Measurements from ENCODE around the gene KMT2B.

Gene KMT2B

DNA sequence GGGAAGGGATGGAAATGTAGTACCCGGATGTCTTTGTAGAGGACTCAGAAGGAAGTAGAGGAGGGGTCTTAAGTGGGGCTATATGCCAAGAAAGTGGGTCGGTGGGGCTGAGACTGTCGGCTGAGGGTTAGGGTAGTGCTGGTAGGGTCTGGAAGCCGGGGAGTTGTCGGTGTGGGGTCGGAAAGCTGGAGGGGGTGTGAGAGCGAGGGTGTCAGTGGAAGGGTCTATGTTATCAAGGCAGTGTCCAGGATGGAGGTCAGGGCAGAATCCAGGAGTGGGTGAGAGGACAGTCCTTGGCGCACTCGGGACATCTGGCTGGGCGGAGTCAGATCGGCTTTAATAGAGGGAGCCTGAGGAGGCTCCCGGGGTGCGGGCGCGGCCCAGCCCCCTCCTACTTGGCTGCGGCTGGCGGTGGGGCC, 37.3 kb downstream of the KMT2B start:
- Mint-ChIP-seq H3K4me3 (peak overlapping the region; percentile 24), H3K36me3 (ENCODE audit: insufficient read depth) (peaks cover 11% of the 10 kb centered on the region), H3K4me1 (peaks cover 14% of the 10 kb centered on the region), H3K27me3 (no peaks in the 10 kb centered on the region), H3K9me3 (no peaks in the 10 kb centered on the region), H3K27ac (ENCODE audit: low read depth) (peak overlapping the region; percentile 4)
- DNase-seq (ENCODE audit: low spot score in 2 of 2) (no peak), ATAC-seq (replicated peaks; ENCODE audit: extremely low read depth, poor library complexity, severe bottlenecking) (no peak)

DNA sequence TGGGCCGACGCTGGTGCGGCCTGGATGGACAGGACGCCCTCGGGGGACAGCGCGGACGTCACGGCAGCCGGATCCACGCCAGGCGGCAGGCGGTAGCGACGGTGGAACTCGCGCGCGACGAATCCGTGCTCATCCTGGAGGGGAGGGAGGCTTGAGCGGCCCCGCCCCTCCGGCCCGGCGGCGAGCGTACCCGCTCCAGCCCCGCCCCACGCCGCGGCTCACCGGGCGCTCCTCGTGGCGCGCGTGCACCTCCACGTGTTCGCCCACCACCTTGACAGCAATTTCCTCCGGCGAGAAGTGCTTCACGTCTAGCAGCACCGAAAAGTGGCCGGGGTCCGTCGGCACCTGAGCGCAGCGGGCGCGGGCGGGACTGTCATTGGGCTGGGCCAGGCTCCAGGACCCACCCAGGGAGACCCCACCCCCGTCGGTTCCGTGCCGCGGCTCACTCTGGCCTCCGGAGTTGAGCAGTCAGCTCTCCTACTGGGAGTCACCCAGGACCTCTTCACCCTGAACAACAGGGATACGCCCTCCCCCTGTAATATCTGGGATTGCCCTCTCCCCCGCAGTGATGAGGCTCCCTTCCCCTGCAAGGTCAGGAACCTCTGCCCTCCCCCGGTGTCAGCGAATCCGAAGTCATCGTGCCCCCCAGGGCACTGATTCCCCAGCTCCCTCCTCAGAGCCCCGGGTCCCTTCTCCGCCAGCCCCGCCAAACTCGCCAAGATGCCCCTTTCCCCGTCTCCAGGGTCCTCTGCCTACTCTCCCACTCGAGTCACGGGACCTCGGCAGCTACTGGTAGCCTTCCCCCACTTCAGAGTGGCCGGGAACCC, 38.0 kb downstream of the KMT2B start:
- no peaks in the 10 kb centered on the region for H3K9me3 Mint-ChIP-seq
- peak overlapping the region; percentile 4 for H3K27ac Mint-ChIP-seq (ENCODE audit: low read depth)
- H3K4me3 Mint-ChIP-seq, result no peak overlapping the region
- peaks cover 14% of the 10 kb centered on the region for H3K4me1 Mint-ChIP-seq
- no peak for DNase-seq (ENCODE audit: low spot score in 2 of 2)
- H3K36me3 Mint-ChIP-seq (ENCODE audit: insufficient read depth), result peaks cover 11% of the 10 kb centered on the region
- ATAC-seq (replicated peaks; ENCODE audit: extremely low read depth, poor library complexity, severe bottlenecking), result no peak
- H3K27me3 Mint-ChIP-seq, result no peaks in the 10 kb centered on the region

DNA sequence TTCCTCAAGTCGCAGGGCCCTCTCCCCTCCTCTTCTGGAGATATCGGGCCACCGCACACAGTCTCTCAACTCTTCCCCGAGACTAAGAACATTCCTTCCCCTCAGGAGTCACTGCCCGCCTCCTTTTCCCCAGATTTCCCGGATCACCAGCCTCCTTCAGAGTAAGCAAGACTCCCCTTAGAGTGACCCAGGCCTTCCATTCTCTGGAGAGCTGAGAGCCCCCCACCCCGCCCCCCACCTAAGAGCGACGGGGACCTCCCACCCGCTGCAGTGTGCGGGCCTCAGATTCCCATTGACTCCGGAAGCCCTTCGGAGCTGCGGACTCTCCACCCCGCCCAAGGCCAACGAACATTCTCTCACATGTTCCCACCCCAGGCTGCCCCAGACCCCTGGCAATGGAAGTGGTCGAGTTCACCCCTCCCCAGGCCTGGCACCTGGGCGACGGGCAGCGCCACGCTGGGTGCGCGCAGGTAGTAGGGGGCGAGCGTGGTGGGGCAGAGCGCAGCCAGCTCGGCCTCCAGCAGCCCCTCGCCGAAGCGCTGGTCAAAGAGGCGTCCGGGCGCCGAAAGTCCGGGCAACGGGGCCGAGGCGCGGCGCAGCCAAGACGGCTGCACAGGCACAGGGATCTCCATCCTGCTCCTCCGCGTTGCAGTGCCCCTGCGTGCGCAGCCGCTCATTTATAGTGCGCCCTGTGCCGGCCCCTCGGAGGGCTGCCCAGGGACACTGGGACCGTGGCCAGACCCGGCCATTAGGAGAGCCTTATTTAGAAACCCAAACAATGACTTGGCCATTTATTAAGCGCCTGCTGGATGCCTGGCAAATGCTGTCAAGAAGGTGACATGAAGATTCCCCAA, 38.8 kb downstream of the KMT2B start, which contains the start of gene HSPB6:
HSPB6 (minus strand) TSS at position 653 of the 854 bp plus-strand sequence; CDS start at position 632, 21 bp downstream.
- H3K27ac Mint-ChIP-seq (ENCODE audit: low read depth), result peak within 1 kb of the TSS; percentile 94
- peaks cover 11% of the 10 kb centered on the region for H3K36me3 Mint-ChIP-seq (ENCODE audit: insufficient read depth)
- DNase-seq (ENCODE audit: low spot score in 2 of 2) (no peak), ATAC-seq (replicated peaks; ENCODE audit: extremely low read depth, poor library complexity, severe bottlenecking) (no peak)
- peak within 1 kb of the TSS; percentile 93 for H3K4me3 Mint-ChIP-seq
- no peaks in the 10 kb centered on the region for H3K27me3 Mint-ChIP-seq
- peaks cover 14% of the 10 kb centered on the region for H3K4me1 Mint-ChIP-seq
- H3K9me3 Mint-ChIP-seq, result no peaks in the 10 kb centered on the region

DNA sequence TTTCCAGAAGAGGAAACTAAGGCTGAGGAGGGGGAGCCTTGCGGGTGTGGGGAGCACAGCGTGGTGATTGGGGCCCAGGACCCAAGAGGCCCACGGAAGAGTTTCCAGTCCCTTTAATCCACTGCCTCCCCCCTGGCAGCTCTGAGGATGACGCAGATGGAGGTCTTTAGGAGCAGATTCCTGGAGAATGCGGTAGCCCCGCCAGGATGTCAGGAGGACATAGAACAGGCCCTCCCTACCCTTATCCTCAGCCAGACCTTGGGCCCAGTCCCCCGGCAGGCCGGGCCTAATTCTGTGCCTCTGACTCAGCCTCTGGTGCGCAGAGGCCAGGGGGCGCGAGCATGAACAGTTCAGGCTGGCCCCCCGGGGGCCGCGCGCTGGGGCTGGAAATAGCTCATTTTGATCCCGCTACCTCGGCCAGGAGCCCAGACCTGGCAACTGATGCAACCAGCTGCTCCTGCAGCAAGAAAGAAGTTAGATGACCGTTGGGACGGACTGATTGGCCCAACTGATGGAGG, 39.5 kb downstream of the KMT2B start:
- no peak for DNase-seq (ENCODE audit: low spot score in 2 of 2)
- no peaks in the 10 kb centered on the region for H3K9me3 Mint-ChIP-seq
- H3K27me3 Mint-ChIP-seq, result no peaks in the 10 kb centered on the region
- ATAC-seq (replicated peaks; ENCODE audit: extremely low read depth, poor library complexity, severe bottlenecking), result no peak
- H3K27ac Mint-ChIP-seq (ENCODE audit: low read depth), result peak overlapping the region; percentile 94
- peak overlapping the region; percentile 93 for H3K4me3 Mint-ChIP-seq
- H3K36me3 Mint-ChIP-seq (ENCODE audit: insufficient read depth), result peaks cover 13% of the 10 kb centered on the region
- H3K4me1 Mint-ChIP-seq, result peaks cover 14% of the 10 kb centered on the region

DNA sequence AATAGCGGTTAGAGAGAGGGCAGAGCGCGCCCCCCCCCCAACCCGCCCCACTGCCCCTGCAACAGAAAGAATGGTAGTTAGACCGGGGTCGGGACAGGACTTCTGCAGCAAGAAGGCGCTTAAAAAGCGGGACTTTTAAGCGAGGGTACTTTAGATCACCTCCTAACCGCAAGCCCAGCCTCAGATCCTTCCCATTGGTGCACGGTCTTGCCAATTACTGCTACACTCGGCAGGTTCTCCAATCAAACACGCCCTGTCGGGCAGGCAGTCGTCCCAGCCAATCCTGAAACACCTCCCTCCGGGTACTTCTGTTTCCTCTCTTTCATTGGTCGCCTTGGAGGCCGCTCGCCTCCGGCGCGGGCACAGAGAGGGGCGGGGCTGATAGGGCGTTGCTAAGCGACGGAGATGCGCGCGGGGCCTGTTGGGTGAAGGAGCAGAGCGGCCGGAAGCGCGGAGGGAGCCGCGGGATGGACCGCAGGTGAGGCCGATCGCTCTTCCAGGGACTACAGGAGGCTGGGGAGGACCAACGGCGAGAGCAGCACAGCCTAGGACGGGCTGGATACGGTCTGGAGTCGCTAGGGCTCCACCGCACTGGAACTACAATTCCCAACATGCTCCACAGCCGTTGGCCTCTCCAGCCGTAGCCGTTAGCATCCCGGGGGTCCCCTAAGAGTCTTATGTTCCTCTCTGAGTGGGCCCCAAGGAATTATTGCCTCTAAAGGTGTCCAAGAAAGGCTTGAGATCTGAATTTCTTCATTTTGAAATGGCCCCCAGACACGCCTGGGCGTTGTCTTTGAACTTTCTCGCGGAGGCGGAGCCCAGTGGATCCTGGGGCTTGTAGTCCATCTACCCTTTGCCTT, 40.2 kb downstream of the KMT2B start, which contains the start of gene PROSER3:
PROSER3 (plus strand) TSS at position 428 of the 860 bp plus-strand sequence; CDS start at position 468, 40 bp downstream.
- peak; percentile 96 to 99 for DNase-seq (ENCODE audit: low spot score in 2 of 2)
- ATAC-seq (replicated peaks; ENCODE audit: extremely low read depth, poor library complexity, severe bottlenecking), result peak; percentile 99
- Mint-ChIP-seq H3K27ac (ENCODE audit: low read depth) (peak within 1 kb of the TSS; percentile 94), H3K27me3 (no peaks in the 10 kb centered on the region), H3K4me3 (peak within 1 kb of the TSS; percentile 93), H3K36me3 (ENCODE audit: insufficient read depth) (peaks cover 13% of the 10 kb centered on the region), H3K4me1 (peaks cover 14% of the 10 kb centered on the region), H3K9me3 (no peaks in the 10 kb centered on the region)

DNA sequence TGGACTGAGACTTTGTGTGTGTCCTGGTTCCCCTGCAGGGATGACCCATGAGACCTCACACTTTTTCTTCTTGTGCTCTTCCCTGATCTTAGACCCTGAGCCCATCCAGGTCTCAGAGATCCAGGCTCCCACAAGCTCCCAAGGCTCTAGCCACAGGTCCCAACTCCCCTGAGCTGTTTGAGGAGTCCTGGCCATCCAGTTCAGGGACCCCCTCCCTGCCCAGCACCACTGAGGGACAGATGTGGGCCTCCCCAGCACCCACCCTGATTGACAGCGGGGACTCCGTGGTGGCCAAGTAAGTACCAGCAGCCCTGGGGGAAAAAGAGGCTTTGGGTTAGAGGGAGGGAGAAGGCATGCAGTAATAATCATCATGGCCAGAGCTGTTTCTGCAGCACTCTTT, 41.9 kb downstream of the KMT2B start:
- ATAC-seq (replicated peaks; ENCODE audit: extremely low read depth, poor library complexity, severe bottlenecking) (no peak), DNase-seq (ENCODE audit: low spot score in 2 of 2) (no peak)
- H3K9me3 Mint-ChIP-seq, result no peaks in the 10 kb centered on the region
- H3K27me3 Mint-ChIP-seq, result no peaks in the 10 kb centered on the region
- H3K36me3 Mint-ChIP-seq (ENCODE audit: insufficient read depth), result peaks cover 19% of the 10 kb centered on the region
- no peak overlapping the region for H3K27ac Mint-ChIP-seq (ENCODE audit: low read depth)
- peak overlapping the region; percentile 93 for H3K4me3 Mint-ChIP-seq
- peaks cover 14% of the 10 kb centered on the region for H3K4me1 Mint-ChIP-seq

DNA sequence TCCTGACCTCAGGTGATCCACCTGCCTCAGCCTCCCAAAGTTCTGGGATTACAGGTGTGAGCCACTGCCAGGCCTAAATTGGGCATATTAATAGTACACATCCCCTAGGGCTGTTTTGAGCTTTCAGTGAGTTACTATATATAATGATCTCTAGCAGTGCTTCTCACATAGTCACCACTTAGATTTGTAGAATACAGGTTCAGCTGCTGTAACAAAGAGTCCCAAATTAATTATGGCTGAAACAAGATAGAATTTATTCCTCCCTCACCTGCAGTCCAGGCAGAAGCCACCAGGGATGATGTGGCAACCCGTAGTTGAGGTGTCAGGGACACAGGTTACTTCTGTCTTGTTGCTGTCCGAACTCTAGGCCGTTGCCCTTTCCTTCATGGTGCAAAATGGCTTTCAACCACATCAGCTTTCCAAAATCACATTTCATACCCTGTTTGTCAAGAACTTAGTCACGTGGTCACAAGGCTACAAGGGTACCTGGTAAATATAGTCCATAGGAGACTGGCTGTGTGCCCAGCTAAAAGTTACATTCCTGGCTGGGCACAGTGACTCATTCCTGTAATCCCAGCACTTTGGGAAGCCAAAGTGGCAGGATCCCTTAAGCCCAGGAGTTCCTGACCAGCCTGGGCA, 43.0 kb downstream of the KMT2B start:
- ATAC-seq (replicated peaks; ENCODE audit: extremely low read depth, poor library complexity, severe bottlenecking) (no peak), DNase-seq (ENCODE audit: low spot score in 2 of 2) (no peak)
- Mint-ChIP-seq H3K36me3 (ENCODE audit: insufficient read depth) (peaks cover 21% of the 10 kb centered on the region), H3K4me1 (peaks cover 14% of the 10 kb centered on the region), H3K27ac (ENCODE audit: low read depth) (no peak overlapping the region), H3K9me3 (no peaks in the 10 kb centered on the region), H3K4me3 (no peak overlapping the region), H3K27me3 (no peaks in the 10 kb centered on the region)

DNA sequence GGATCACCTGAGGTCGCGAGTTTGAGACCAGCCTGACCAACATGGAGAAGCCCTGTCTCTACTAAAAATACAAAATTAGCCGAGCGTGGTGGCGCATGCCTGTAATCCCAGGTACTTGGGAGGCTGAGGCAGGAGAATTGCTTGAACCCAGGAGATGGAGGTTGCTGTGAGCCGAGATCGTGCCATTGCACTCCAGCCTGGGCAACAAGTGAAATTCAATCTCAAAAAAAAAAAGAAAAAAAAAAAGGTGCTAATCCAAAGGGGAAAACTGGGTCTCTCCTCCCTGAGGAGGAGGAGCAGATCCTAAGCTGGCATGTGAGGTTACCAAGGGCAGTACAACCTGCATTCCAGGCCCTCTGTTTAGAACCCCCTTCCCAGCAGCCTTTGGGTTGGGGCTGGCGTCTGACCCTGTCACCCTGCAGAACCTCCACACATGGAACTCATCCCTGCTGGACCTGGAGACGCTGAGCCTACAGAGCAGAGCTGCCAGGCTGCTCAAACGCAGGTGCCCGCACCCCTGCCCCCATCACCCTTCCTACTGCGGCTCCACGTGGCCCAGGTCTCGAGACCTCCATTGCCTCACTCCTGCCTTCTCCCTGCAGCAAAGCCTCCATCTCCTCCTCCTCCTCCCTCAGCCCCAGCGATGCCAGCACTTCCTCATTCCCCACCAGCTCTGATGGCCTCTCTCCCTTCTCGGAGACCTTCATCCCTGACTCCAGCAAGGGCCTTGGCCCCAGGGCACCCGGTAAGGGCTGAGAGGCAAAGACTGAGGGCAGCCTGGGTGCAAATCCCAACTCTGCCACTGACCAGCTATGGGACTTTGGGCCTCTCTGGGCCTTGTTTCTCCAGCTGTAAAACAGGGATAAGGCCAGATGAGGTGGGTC, 46.9 kb downstream of the KMT2B start:
- no peaks in the 10 kb centered on the region for H3K27me3 Mint-ChIP-seq
- H3K27ac Mint-ChIP-seq (ENCODE audit: low read depth), result no peak overlapping the region
- H3K9me3 Mint-ChIP-seq, result no peaks in the 10 kb centered on the region
- H3K36me3 Mint-ChIP-seq (ENCODE audit: insufficient read depth), result peaks cover 19% of the 10 kb centered on the region
- ATAC-seq (replicated peaks; ENCODE audit: extremely low read depth, poor library complexity, severe bottlenecking), result no peak
- DNase-seq (ENCODE audit: low spot score in 2 of 2), result no peak
- no peak overlapping the region for H3K4me3 Mint-ChIP-seq
- peaks cover 1% of the 10 kb centered on the region for H3K4me1 Mint-ChIP-seq

DNA sequence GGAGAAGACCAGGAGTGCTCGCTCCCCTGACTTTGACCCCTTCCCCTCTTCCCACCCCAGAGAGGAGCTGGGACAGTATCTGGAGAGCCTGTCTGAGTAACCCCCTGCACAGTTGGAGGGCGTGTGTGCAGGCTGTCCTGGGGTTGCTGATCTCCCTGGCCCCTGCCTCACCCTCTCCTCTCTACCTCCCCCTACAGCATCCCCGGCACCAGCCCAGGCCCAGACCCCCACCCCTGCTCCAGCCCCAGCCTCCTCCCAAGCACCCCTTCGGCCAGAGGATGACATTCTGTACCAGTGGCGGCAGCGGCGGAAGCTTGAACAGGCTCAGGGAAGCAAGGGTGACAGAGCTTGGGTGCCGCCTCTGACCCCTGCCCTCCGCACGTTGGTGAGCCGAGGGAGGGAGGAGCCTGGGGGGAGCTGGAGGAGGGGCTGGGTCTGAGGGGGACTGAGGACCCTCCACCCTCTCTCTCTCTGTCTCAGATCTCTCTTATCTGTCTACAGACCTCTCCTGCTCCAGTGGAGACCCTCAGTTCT, 48.8 kb downstream of the KMT2B start:
- DNase-seq (ENCODE audit: low spot score in 2 of 2), result no peak
- no peak overlapping the region for H3K27ac Mint-ChIP-seq (ENCODE audit: low read depth)
- no peak overlapping the region for H3K4me3 Mint-ChIP-seq
- no peaks in the 10 kb centered on the region for H3K27me3 Mint-ChIP-seq
- H3K9me3 Mint-ChIP-seq, result no peaks in the 10 kb centered on the region
- ATAC-seq (replicated peaks; ENCODE audit: extremely low read depth, poor library complexity, severe bottlenecking), result no peak
- no peaks in the 10 kb centered on the region for H3K4me1 Mint-ChIP-seq
- H3K36me3 Mint-ChIP-seq (ENCODE audit: insufficient read depth), result peaks cover 19% of the 10 kb centered on the region

DNA sequence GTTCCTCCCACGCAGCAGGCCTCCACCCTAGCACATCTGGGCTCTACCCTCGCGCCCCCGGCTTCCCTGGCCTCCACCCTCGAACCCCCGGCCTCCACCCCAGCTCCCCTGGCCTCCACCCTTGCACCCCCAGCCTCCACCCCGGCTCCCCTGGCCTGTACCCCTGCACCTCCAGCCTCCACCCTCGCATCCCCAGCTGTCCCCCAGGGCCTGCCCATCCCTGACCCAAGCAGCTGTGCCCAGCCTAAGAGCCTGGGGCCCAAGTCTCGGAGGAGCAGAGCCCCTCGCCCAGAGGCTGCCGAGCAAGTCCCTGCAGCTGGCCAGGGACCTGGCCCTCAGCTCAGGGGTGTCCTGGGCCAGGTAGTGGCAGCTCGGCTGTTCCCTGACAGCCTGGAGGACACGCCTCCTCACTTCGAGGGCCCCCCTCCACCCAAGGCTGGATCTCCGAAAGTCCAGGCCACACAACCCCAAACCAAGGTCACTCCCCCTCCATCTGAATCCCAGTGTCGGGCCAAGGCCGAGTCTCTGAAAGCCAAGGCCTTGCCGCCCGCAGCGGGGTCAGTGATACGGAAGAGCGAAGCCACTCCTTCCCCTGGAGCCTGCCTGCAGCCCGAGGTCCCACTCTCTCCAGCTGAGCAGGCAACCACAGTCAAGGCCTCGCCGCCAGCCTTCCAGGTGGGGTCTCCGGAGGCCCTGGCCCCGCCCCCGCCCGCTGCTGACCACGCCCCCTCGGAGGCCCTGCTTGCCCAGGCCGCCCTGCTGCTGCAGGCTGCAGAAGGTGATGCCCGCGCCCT, 49.7 kb downstream of the KMT2B start:
- Mint-ChIP-seq H3K27me3 (no peaks in the 10 kb centered on the region), H3K36me3 (ENCODE audit: insufficient read depth) (peaks cover 16% of the 10 kb centered on the region), H3K27ac (ENCODE audit: low read depth) (no peak overlapping the region), H3K4me3 (no peak overlapping the region), H3K9me3 (no peaks in the 10 kb centered on the region), H3K4me1 (no peaks in the 10 kb centered on the region)
- ATAC-seq (replicated peaks; ENCODE audit: extremely low read depth, poor library complexity, severe bottlenecking) (no peak), DNase-seq (ENCODE audit: low spot score in 2 of 2) (no peak)
